RWPE1 (cell line): ENCODE measurements around the gene MEGF11.

ENCODE experiments used
- CTCF ChIA-PET: fragments of 350-600 bp; sonication (Branson Sonifier 250); formaldehyde crosslinking; extraction: SDS; loops from one replicate; lab custom pipeline; 2021; lab: Yijun Ruan, JAX
- POLR2A ChIA-PET: fragments of 400-600 bp; formaldehyde crosslinking; extraction: SDS; loops from one replicate; lab custom pipeline; 2020; ENCODE audit warnings: antibody characterized with exemption; ENCODE audit not compliant: low non-redundant PET; lab: Yijun Ruan, JAX
- DNase-seq: peaks from one replicate; pipeline ENCODE4 v3.0.0; 2012; ENCODE audit warnings: low spot score
- H3K27ac ChIP-seq: fragments of 450-650 bp; 2 replicates; pipeline ENCODE4 v1.5.1; 2017
- CTCF ChIP-seq: fragments of 450-650 bp; conservative IDR thresholded peaks from 2 replicates; pipeline ENCODE4 v1.5.1; 2017; ENCODE audit warnings: low read depth, mild to moderate bottlenecking

MEGF11 gene

GRCh38 chr15:66261056-66261455 is 7.5 kb upstream of the MEGF11 start:
- DNase-seq: no peak
- ChIA-PET POLR2A (no interaction called here), CTCF (no interaction called here)
- H3K27ac ChIP-seq: no peak overlapping the region
- no peak for TF ChIP-seq CTCF

DNA sequence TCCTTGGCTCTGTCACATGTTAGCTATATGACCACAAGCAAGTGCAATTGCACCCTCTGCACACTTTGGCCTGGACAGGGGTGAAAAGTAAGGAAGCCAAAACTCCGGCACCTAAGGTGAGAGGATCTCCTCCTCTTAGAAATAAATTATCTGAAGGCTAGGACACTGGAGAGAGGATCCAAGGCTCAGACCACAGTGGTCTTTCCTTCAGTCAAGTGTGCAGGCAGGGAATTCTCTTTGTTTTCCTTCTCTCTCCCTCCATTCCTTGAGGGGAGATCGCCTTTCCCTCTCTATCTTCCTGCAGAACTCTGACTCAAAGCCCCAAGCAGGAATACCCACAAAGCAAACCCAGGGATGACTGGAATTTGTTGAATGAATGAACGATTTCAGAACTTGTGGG is 3.1 kb upstream of the MEGF11 start:
- ChIA-PET POLR2A (no interaction called here), CTCF (interaction anchor here (0.6 kb wide), 1 partner anchor 218 kb away, joined by 4 read pairs; no protein-coding TSS in a partner anchor)
- H3K27ac ChIP-seq: no peak overlapping the region
- TF ChIP-seq CTCF: no peak
- no peak for DNase-seq

DNA sequence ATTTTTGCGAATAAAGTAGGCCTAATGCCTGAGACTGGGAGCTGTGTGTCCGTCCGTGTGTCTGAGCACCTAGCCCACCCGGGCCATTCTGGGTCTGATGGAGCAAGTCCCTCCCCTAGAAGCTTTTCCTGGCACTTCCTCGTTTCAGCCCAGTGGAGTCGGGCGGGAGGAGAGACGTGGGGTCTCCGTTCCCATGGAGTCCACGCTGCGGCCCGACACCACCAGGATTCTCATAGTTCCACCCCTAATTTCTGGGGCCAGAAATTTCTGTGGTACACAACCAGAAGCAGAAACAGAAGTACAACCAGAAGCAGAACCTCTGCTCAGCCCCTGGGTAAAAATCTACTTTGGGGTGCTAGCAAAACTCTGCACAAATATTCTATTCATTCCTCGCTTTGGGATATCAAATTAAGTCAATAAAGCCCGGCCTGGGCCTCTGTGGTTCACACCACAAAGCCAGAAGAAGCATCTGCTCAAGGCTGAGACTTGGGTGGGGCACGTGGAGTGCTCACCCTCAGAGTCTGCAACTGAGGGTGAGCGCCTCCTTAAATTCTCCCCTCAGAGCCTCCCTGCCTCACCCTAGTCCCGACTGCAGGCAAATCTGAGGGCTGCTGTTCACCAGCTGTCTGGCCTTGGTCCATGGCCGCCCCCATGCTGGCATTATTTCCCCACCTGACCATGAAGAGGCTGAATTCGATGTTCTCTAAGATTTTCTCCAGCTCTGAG is 1.6 kb upstream of the MEGF11 start:
- ChIA-PET POLR2A (no interaction called here), CTCF (interaction anchor here (0.7 kb wide), 1 partner anchor 333 kb away, joined by 3 read pairs; no protein-coding TSS in a partner anchor)
- DNase-seq: no peak
- no peak overlapping the region for H3K27ac ChIP-seq
- TF ChIP-seq CTCF: no peak

DNA sequence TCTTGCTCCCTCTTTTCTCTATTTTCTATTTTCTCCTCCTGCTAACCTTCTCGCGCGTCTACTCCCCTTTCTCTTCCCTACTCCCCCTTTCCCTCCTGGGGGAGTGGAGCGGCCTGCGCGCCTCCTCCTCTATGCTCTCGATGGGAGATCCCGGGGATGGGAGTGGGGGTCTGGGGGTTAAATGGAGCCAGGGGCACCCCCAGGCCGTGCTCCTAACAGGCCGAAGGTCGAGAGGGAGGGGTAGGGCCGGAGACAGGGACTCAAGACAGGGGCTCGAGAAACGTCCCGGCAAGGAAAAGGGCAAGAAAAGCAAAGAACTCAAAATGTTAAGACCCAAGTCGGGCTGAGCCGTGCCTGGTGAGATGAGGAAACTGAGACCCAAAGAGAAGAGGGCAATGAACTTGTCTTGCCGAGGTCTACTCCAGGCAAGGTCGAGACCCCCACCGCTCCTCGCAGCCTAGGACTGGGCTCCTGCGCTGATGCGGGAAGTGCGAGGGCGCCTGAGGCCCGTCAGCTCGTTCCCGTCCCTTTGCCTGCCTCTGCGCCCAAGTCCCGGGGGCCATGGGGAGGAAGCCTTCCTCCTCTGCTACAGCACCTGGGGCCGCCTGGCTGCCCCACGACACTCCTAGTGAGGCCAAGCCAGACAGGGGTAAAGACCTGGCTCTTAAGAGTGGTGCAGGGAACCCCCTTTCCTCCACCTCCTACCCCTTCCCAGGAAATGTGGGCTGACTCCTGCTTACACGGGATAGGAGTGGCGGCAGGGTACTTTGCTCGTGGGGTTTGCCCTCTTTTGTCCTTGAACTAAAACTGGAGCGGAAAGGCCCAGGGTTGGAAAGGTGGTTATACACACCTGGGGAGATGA is 770 bp upstream of the MEGF11 start:
- CTCF ChIA-PET: no interaction called here
- POLR2A ChIA-PET: no interaction called here
- DNase-seq: no peak

DNA sequence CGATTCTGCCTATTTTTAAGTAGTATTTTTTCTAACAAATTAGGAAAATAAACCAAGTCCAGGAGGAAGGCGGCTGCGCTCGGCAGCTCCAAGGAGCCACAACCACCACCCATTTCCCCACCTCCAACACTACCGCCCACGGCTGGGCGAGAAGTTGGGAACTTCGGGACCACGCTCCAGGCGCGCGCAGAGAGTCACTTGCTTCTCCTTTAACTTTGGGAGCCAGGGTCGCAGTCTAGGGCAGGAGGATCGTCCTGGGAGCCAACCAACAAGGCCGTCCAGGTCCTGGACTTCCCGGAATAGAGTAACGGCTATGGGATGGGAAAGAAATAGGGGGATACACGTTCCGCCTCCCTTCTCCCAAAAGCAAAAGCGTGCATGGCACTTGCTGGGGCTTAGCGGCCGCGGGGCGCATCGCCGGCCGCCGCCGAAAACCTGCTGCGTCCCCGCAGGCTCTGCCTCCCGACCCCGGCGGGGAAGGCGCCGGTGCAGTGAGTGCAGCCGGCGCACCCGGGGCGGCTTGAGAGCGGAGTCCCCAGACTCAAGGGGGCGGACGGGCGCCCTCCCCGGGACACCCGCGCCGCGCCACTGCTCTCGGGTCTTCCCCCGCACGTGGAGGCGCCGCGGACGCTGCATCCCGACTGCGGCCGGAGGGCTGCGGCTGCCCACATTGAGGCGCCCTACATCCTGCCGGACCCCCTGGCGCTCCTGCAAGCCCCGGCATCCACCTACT is 699 bp downstream of the MEGF11 start:
- ChIA-PET POLR2A (no interaction called here), CTCF (interaction anchor here (0.6 to 1.0 kb wide), 5 partner anchors 12 to 193 kb away, joined by 3 to 6 read pairs (median 4); no protein-coding TSS in a partner anchor)
- no peak overlapping the region for H3K27ac ChIP-seq
- peak; percentile 62 for TF ChIP-seq CTCF
- peak; percentile 38 for DNase-seq

More for the DNA sequence above, 770 bp upstream of the MEGF11 start:
- no peak overlapping the region for H3K27ac ChIP-seq
- no peak for TF ChIP-seq CTCF
